ENCODE measurements around the gene PEAK1. TPM values are rescaled to one million over a fixed set of nuclear protein-coding genes. Genes with fewer than 3 reads are reported as not detected.

The PEAK1 gene
- total and polyA plus RNA-seq, 2 donors (not counting 3 experiments of a cell fraction or from before 2014, with no cell fraction given): 17.9 to 91.9 TPM

GRCh38 chr15:77296773-77297337 lies 123.0 kb downstream of the PEAK1 start:
- CTCF ChIA-PET: interaction anchor here (1.1 to 1.6 kb wide), 4 partner anchors 20 to 247 kb away, joined by 3 to 7 read pairs (median 3); no protein-coding TSS in a partner anchor
- dilution Hi-C loops (cut with MboI; ENCODE audit: extremely low pct_ligation_motif_present, low sequenced_read_pairs): no loop called here

More at GRCh38 chr15:77296773-77297337, 123.0 kb downstream of the PEAK1 start:
- Histone ChIP-seq H3K9me3 (replicated peaks; ENCODE audit: control insufficient read depth, insufficient read depth, low read length) (no peaks in the 10 kb centered on the region), H3K9me1 (replicated peaks; ENCODE audit: control insufficient read depth, extremely low read depth, insufficient read depth, low read length) (peaks cover under 1% of the 10 kb centered on the region), H3K36me3 (ENCODE audit: control insufficient read depth in 2 of 2, extremely low read depth in 1 of 2, insufficient read depth in 2 of 2, low read length in 2 of 2) (no peaks in the 10 kb centered on the region), H3K4me2 (ENCODE audit: insufficient read depth, low read length) (no peak overlapping the region), H3K27me3 (ENCODE audit: control insufficient read depth in 2 of 2, insufficient read depth in 2 of 2, low read length in 2 of 2) (no peaks in the 10 kb centered on the region), H2AFZ (ENCODE audit: low read depth, low read length) (no peak overlapping the region), H3K4me3 (replicated peaks in 1 of 3; ENCODE audit: insufficient read depth in 1 of 3, low read depth in 1 of 3, low read length in 3 of 3) (no peak overlapping the region), H3K4me1 (ENCODE audit: control insufficient read depth, extremely low read depth, insufficient read depth, low read length) (no peaks in the 10 kb centered on the region), H3K27ac (ENCODE audit: insufficient read depth, low read depth, low read length) (no peak overlapping the region), H3K9ac (replicated peaks; ENCODE audit: extremely low read depth, insufficient read depth, low read length) (no peak overlapping the region), H4K20me1 (replicated peaks; ENCODE audit: control insufficient read depth, extremely low read depth, insufficient read depth, low read length) (no peaks in the 10 kb centered on the region), H3K79me2 (ENCODE audit: control insufficient read depth, insufficient read depth, low read length) (peaks cover 18% of the 10 kb centered on the region)
- FAIRE-seq (no peak), DNase-seq (ENCODE audit: low read depth, low spot score) (no peak)
- TF ChIP-seq POLR2A (IDR thresholded peaks at IDR 0.05; ENCODE audit: low read depth, low read length) (no peak), FOS (IDR thresholded peaks at IDR 0.05; ENCODE audit: borderline replicate concordance, insufficient read depth, low read length) (no peak), MYC (IDR thresholded peaks at IDR 0.05; ENCODE audit: low read depth, low read length) (no peak), EZH2 (IDR thresholded peaks at IDR 0.05; ENCODE audit: borderline replicate concordance, low read depth, low read length, severe bottlenecking) (no peak), JUN (IDR thresholded peaks at IDR 0.05; ENCODE audit: borderline replicate concordance, insufficient read depth, insufficient read length, low read depth) (no peak), MAX (IDR thresholded peaks at IDR 0.05; ENCODE audit: insufficient read depth, insufficient read length) (no peak), POLR2AphosphoS5 (IDR thresholded peaks at IDR 0.05; ENCODE audit: insufficient read depth, low read depth, low read length) (no peak), GATA2 (IDR thresholded peaks at IDR 0.05; ENCODE audit: insufficient read depth, insufficient read length, low read depth, low read length) (no peak), CTCF (IDR thresholded peaks at IDR 0.05; ENCODE audit: extremely low read depth in 1 of 2, insufficient read depth in 1 of 2, low read depth in 1 of 2, low read length in 2 of 2) (no peak)
- no TSS peak for BruUV-seq (replicated peaks)
- POLR2A ChIA-PET: no interaction called here
- intact Hi-C loops (cut with micrococcal nuclease): no loop called here
